GM19023 (cell line): Measurements from ENCODE around the gene KLF4.

ENCODE experiments used
- ATAC-seq: cut with Tn5 transposase; IDR thresholded peaks from one replicate; pipeline ENCODE4 v1.9.1; 2021; ENCODE audit warnings: mild to moderate bottlenecking, moderate library complexity; ENCODE audit not compliant: unreplicated experiment

Gene KLF4

DNA sequence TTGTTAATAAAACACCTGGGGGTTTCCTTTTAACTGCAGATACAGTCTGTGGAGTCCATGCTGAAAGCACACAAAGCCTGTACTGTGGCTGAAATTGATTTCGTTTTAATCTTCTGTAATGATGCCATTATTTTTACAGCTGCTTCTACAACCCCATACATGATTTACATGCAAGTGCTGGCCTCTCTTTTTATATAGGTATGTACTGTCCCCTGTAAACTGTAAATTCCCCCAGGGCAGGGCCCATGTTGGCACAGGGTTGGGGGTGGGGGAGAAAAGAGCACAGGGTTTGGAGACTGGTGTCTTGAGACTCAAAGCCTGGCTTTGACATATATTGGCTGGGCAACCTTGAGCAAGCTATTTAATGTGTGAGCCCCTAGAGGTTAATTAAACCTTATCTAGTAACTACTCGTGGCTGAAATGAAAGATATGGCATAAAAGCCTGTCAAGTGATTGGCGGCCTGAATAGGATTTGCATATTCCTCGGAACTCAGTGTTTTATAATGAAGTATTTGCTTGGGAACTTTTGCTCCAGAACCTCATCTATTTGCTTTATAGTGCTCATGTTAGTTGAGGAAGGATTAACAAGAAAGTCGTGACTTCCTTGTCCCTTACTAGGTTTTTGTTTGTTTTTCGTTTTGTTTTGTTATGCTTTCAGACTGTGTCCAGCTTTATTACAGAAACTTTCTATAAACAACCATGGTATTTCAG, 34.0 kb downstream of the KLF4 start:
- ATAC-seq: no peak

DNA sequence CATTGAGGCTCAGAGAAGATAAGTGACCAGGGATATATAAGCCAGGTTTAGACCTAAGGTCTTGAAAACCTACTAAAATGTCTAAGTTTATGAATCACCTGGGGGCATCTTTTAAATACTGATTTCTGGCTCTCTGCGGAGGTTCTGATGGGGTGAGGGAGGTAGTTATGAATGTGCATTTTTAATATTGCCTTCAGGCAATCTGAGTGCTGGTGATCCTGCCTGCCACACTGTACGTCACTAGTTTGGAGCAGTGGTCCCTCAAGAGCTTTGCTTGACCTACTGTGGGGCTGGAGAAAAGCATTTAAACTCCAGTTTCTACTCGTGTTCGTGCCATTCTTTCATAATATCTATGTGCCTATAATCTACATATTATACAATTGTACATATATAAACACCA, 36.1 kb downstream of the KLF4 start:
- ATAC-seq: no peak

DNA sequence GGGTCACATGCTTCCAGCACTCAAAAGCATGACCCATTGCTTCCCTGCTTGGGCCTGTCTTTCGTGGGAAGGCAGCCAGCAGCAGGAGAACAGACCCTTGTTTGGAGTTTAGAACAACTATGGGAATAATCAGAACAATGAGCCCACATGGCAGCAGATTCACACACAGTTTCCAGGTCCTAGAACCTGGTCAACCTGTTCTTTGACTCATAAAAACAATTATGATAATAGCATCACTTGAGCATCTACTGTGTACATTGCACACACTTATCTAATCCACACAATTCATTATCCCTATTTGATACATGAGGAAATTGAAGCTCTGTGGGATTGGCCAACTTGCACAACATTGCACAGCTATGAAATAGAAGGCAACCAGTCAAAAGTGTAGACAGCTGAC, 41.7 kb downstream of the KLF4 start:
- ATAC-seq: no peak

DNA sequence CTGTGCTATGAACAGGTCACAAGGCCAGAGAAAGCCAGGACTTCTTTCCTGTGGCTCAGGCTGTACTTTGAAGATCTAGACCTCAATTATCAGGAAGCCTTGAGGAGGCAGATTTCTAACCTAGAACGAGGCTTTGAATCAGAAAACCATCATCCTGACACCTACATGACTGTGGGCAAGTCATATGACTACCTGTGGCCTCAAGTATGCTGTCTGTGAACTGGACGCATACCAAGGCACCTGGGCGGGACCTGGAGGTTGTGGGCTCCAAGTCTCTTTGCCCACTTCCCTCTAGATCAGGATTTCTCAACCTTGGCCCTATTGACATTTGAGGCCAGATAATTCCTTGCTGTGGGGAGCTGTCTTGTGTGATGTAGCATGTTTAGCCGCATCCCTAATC, 42.5 kb downstream of the KLF4 start:
- ATAC-seq: no peak

DNA sequence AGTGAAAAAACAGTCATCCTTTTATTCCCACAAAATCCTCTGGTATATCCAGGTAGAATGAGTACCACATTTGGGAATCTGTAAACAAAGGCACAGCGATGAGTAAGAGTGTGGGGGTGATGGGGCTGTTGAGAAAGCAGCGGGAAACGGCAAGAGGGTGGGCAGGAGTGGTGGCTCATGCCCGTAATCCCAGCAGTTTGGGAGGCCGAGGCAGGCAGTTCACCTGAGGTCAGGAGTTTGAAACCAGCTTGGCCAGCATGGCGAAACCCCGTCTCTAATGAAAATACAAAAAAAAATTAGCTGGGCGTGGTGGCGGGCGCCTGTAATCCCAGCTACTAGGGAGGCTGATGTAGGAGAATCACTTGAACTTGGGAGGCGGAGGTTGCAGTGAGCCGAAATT, 43.1 kb downstream of the KLF4 start:
- ATAC-seq: no peak

DNA sequence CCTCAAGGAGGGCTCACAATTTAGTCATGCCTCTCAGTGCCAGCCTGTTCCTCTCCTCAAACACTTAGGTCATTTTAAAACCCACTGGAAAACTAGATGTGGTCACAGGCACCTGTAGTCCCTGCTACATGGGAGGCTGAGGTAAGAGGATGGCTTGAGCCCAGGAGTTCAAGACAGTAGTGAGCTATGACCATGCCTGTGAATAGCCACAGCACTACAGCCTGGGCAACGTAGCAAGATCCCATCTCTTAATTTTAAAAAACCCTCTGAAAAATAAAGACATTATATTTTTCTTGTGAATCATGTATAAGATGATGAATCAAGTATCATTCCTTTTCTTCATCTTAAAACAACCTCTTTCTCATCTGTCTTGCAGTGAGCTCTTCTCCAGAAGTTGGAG, 45.8 kb downstream of the KLF4 start:
- no peak for ATAC-seq

DNA sequence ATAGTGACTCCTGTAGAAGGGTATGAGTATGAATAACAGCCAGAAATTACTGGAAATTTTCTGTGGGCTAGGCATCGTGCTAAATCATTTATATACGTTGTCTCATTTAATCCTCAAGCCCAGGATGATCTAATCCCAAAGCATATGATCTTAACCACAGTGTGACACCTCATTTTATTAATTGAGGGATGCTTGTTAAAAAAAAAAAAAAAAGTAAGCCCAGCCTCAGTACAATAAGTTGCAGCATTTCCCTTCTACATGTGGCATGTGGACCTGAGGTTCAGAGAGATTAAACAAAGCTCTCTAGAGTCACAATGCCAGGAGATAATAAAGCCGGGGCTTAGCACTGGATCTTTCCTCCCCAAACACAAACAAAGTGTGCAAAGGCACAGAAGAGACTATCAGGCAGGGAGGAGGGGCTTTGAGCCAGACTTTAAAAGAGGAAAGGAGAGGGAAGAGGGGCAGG, 49.5 kb downstream of the KLF4 start:
- ATAC-seq: no peak

DNA sequence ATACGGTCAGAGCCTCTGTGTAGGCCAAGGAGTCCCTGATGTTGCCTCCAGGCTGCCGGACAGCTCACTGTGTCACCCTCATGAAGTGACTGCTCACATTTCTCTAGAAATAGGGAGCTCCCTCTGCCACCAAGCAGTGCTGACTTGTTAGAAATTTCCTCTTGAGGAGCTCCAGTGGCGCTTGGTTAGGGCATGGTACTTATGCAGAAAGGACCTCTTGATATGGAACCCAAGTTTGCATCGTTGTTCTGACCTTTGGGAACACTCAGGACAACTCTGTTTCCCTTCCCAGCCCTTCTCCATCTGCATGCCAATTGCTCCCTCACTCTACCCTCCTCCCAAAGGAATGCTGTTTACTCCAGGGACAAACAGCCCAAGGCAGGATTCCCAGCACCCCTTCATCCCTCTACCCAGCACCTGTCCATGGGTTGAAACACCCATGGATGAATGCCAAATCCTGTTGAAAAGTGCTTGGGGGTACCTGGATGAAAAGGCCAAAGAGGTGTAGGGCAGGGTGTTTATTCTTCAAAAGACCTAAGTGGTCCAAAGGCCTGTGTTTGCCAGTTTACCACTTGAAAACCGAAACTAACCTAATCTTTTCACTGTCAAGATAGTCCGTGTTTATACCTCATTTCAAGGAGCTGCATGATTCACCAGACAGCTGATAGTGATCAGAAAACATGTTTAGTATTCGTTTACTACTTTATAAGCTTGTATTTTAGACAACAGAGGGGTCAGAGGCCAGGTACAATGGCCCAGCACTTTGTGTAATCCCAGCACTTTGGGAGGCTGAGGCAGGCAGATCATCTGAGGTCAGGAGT, 51.1 kb downstream of the KLF4 start:
- ATAC-seq: no peak

DNA sequence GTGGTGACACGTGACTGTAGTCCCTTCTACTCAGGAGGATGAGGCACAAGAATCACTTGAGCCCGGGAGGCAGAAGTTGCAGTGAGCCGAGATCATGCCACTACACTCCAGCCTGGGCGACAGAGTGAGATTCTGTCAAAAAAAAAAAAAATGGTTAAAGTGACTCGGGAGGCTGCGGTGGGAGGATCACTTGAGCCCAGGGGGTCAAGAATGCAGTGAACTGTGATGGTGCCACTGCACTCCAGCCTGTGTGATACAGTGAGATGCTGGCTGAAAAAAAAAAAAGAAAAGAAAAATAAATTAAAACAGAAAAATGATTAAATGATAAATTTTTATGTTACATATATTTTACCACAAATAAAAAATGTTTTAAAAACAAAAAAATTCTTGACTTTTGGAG, 51.9 kb downstream of the KLF4 start:
- no peak for ATAC-seq

DNA sequence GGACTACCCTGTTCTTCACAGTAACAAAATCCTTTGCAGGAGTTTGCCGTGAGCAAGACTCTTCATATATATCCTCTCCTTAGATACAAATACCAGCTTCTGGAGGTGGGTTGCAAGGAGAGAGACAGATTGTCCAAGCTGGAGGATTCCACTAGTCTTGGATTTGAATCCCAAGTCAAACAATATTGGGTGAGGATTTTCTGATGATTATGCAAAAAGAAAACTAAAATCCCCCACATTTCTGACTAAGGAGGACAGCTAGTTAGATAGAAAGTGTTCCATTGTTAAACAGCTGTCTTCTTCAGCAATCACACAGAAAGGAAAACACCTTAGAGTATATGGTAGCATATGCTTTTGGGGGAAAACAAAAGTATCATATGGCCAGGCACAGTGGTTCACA, 54.2 kb downstream of the KLF4 start:
- ATAC-seq: no peak
